Endothelial cell of umbilical vein (primary cell): ENCODE data around the gene DDHD1.

Source experiments
- POLR2A ChIP-seq: IDR thresholded peaks from 2 replicates; pipeline ENCODE4 v1.6.1; 2012; ENCODE audit warnings: low read depth, mild to moderate bottlenecking, control low read depth, low read length
- TF ChIP-seq, protein P1 (sequence below), 2 donors: IDR thresholded peaks; 1 replicate in 1 of 2; 2 replicates in 1 of 2; pipeline ENCODE4 v1.5.1; 2011; ENCODE audit warnings: low read length in 2 of 2, mild to moderate bottlenecking in 2 of 2, moderate library complexity in 2 of 2, control low read depth in 1 of 2, inconsistent platforms in 1 of 2, low read depth in 1 of 2; ENCODE audit not compliant: insufficient read depth in 1 of 2; ENCODE audit errors: extremely low read depth in 1 of 2

DNA sequence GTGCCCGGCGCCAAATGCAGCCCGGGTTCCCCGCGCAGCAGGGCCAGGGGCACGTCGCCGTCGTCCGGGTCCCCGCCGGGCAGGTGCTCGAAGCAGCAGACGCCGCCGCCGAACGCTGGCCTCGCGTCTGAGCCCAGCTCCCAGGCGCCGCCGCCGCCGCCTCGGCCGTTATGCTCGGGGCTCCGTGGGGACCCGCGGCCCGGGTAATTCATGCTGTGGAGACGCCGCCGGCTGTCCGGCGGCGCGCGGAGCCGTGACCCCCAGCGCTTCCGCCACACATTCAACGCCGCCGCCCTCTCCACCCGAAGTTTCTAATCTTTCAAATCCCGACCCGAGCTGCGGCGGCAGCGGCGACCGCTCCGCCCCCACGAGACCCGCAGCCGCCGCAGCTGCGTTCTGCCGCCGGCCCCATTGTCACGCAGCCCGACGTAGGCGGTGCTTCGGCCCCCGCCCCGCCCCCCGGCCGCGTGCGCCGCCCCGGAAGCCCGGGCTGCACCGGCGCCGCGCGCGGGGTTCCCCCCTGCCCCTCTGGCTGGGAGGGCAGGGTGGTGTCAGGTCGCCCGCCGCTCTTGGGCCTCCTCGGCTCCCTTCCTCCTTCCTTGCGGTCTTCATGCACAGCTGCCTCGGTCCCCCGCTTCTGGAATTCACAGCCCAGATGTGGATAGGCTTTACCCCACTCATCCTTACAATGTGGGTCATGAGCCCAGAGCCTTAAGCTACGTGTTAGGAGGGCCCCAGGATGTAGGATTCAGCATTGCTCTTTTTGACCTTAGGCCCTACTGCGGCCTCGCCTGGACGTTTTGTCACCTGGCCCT, at the start of gene DDHD1:
- TF ChIP-seq, protein P1, sequence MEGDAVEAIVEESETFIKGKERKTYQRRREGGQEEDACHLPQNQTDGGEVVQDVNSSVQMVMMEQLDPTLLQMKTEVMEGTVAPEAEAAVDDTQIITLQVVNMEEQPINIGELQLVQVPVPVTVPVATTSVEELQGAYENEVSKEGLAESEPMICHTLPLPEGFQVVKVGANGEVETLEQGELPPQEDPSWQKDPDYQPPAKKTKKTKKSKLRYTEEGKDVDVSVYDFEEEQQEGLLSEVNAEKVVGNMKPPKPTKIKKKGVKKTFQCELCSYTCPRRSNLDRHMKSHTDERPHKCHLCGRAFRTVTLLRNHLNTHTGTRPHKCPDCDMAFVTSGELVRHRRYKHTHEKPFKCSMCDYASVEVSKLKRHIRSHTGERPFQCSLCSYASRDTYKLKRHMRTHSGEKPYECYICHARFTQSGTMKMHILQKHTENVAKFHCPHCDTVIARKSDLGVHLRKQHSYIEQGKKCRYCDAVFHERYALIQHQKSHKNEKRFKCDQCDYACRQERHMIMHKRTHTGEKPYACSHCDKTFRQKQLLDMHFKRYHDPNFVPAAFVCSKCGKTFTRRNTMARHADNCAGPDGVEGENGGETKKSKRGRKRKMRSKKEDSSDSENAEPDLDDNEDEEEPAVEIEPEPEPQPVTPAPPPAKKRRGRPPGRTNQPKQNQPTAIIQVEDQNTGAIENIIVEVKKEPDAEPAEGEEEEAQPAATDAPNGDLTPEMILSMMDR (IDR thresholded peaks at IDR 0.05; ENCODE audit: extremely low read depth in 1 of 2, insufficient read depth in 1 of 2, low read depth in 1 of 2, low read length in 2 of 2): no peak
- TF ChIP-seq POLR2A: peak; percentile 66
